Neural crest cell (in vitro differentiated cells): Measurements from ENCODE around the gene KAT6B. TPM values are rescaled to one million over a fixed set of nuclear protein-coding genes. Genes with fewer than 3 reads are reported as not detected.

ENCODE experiments used
- DNase-seq: peaks from one replicate; pipeline ENCODE4 v3.0.0; 2021; ENCODE audit warnings: low read depth, mixed read lengths, low spot score
- H3K27ac Mint-ChIP-seq: one replicate; pipeline ENCODE4 v1.8.0; 2021; ENCODE audit warnings: mild to moderate bottlenecking, mixed read lengths; ENCODE audit not compliant: unreplicated experiment
- H3K27me3 Mint-ChIP-seq: 2 replicates; pipeline ENCODE4 v1.8.0; 2021; ENCODE audit warnings: low read depth, mild to moderate bottlenecking, mixed read lengths
- H3K36me3 Mint-ChIP-seq: 2 replicates; pipeline ENCODE4 v1.8.0; 2021; ENCODE audit warnings: low read depth, mild to moderate bottlenecking, mixed read lengths
- H3K4me1 Mint-ChIP-seq: 2 replicates; pipeline ENCODE4 v1.8.0; 2021; ENCODE audit warnings: mixed read lengths
- H3K4me3 Mint-ChIP-seq: one replicate; pipeline ENCODE4 v1.8.0; 2021; ENCODE audit warnings: mild to moderate bottlenecking, mixed read lengths
- H3K9me3 Mint-ChIP-seq: 2 replicates; pipeline ENCODE4 v1.8.0; 2021; ENCODE audit warnings: mixed read lengths
- CTCF ChIP-seq: fragments of 200-600 bp; sonication (generic); conservative IDR thresholded peaks from 2 replicates; pipeline ENCODE4 v1.5.0; 2021; ENCODE audit warnings: antibody characterized with exemption, mild to moderate bottlenecking
- total RNA-seq: library from RNA; stranded (reverse); gene quantifications from 2 replicates; pipeline ENCODE4 v1.2.1, GENCODE V29; 2021

Gene KAT6B
- total RNA-seq, 1 donor from 2014 or later: 34.2 TPM

- H3K27ac Mint-ChIP-seq: no peak overlapping the region
- peaks cover 17% of the 10 kb centered on the region for H3K36me3 Mint-ChIP-seq
- H3K4me1 Mint-ChIP-seq: no peaks in the 10 kb centered on the region
- TF ChIP-seq CTCF: no peak
- DNase-seq: no peak
- H3K9me3 Mint-ChIP-seq: no peaks in the 10 kb centered on the region
- H3K27me3 Mint-ChIP-seq: no peaks in the 10 kb centered on the region
- H3K4me3 Mint-ChIP-seq: no peak overlapping the region
Observed at GRCh38 chr10:74993649-74994048, 167.2 kb downstream of the KAT6B start.

- no peak overlapping the region for H3K4me3 Mint-ChIP-seq
- TF ChIP-seq CTCF: no peak
- H3K36me3 Mint-ChIP-seq: peaks cover 17% of the 10 kb centered on the region
- H3K27me3 Mint-ChIP-seq: no peaks in the 10 kb centered on the region
- peaks cover 8% of the 10 kb centered on the region for H3K4me1 Mint-ChIP-seq
- no peak overlapping the region for H3K27ac Mint-ChIP-seq
- no peaks in the 10 kb centered on the region for H3K9me3 Mint-ChIP-seq
- no peak for DNase-seq
Observed at GRCh38 chr10:74994854-74995253, 168.5 kb downstream of the KAT6B start.

GRCh38 chr10:74995806-74996205 is 169.4 kb downstream of the KAT6B start:
- no peaks in the 10 kb centered on the region for H3K9me3 Mint-ChIP-seq
- peaks cover 17% of the 10 kb centered on the region for H3K36me3 Mint-ChIP-seq
- H3K27ac Mint-ChIP-seq: no peak overlapping the region
- H3K4me1 Mint-ChIP-seq: peaks cover 14% of the 10 kb centered on the region
- no peak overlapping the region for H3K4me3 Mint-ChIP-seq
- H3K27me3 Mint-ChIP-seq: no peaks in the 10 kb centered on the region
- no peak for DNase-seq
- TF ChIP-seq CTCF: no peak

GRCh38 chr10:74997163-74997562 is 170.8 kb downstream of the KAT6B start:
- no peaks in the 10 kb centered on the region for H3K27me3 Mint-ChIP-seq
- H3K9me3 Mint-ChIP-seq: no peaks in the 10 kb centered on the region
- H3K27ac Mint-ChIP-seq: no peak overlapping the region
- H3K4me3 Mint-ChIP-seq: no peak overlapping the region
- TF ChIP-seq CTCF: no peak
- H3K36me3 Mint-ChIP-seq: peaks cover 17% of the 10 kb centered on the region
- no peak for DNase-seq
- peaks cover 14% of the 10 kb centered on the region for H3K4me1 Mint-ChIP-seq

GRCh38 chr10:75000748-75001321 is 174.4 kb downstream of the KAT6B start:
- H3K27me3 Mint-ChIP-seq: no peaks in the 10 kb centered on the region
- TF ChIP-seq CTCF: no peak
- DNase-seq: no peak
- peaks cover 8% of the 10 kb centered on the region for H3K36me3 Mint-ChIP-seq
- no peak overlapping the region for H3K27ac Mint-ChIP-seq
- H3K4me1 Mint-ChIP-seq: peaks cover 20% of the 10 kb centered on the region
- H3K4me3 Mint-ChIP-seq: no peak overlapping the region
- no peaks in the 10 kb centered on the region for H3K9me3 Mint-ChIP-seq
